Type B pancreatic cell (in vitro differentiated cells): ENCODE data around the gene RAB28. TPM values are rescaled to one million over a fixed set of nuclear protein-coding genes. Genes with fewer than 3 reads are reported as not detected.

Experiments
- DNase-seq: peaks from one replicate; pipeline ENCODE4 v3.0.0; 2021; ENCODE audit warnings: mixed read lengths; ENCODE audit not compliant: unreplicated experiment; ENCODE audit errors: extremely low spot score
- H3K27ac Mint-ChIP-seq: 2 replicates; pipeline ENCODE4 v1.8.0; 2021; ENCODE audit warnings: mild to moderate bottlenecking, mixed read lengths
- H3K27me3 Mint-ChIP-seq: 2 replicates; pipeline ENCODE4 v1.8.0; 2021; ENCODE audit warnings: mixed read lengths
- H3K36me3 Mint-ChIP-seq: 2 replicates; pipeline ENCODE4 v1.8.0; 2021; ENCODE audit warnings: mixed read lengths
- H3K4me1 Mint-ChIP-seq: one replicate; pipeline ENCODE4 v1.8.0; 2021; ENCODE audit warnings: mixed read lengths; ENCODE audit not compliant: unreplicated experiment
- H3K4me3 Mint-ChIP-seq: 2 replicates; pipeline ENCODE4 v1.8.0; 2021; ENCODE audit warnings: mild to moderate bottlenecking, mixed read lengths
- H3K9me3 Mint-ChIP-seq: 2 replicates; pipeline ENCODE4 v1.8.0; 2021; ENCODE audit warnings: mixed read lengths
- CTCF ChIP-seq: fragments of 200-600 bp; sonication (generic); conservative IDR thresholded peaks from 2 replicates; pipeline ENCODE4 v1.5.0; 2021; ENCODE audit warnings: antibody characterized with exemption, mild to moderate bottlenecking
- total RNA-seq: library from RNA; stranded (reverse); gene quantifications from 2 replicates; pipeline ENCODE4 v1.2.1, GENCODE V29; 2021; ENCODE audit warnings: low replicate concordance

Gene RAB28
- total RNA-seq, 1 donor from 2014 or later: 20.8 TPM

- H3K27ac Mint-ChIP-seq: no peak overlapping the region
- no peak for TF ChIP-seq CTCF
- H3K27me3 Mint-ChIP-seq: no peaks in the 10 kb centered on the region
- H3K9me3 Mint-ChIP-seq: no peaks in the 10 kb centered on the region
- H3K4me1 Mint-ChIP-seq: no peaks in the 10 kb centered on the region
- no peak for DNase-seq
- H3K36me3 Mint-ChIP-seq: peaks cover 24% of the 10 kb centered on the region
- H3K4me3 Mint-ChIP-seq: no peak overlapping the region
Measured at GRCh38 chr4:13367244-13367643, 116.9 kb downstream of the RAB28 start.

GRCh38 chr4:13365195-13365594, 118.9 kb downstream of the RAB28 start:
- Mint-ChIP-seq H3K9me3 (no peaks in the 10 kb centered on the region), H3K36me3 (peaks cover 24% of the 10 kb centered on the region), H3K4me3 (no peak overlapping the region), H3K4me1 (no peaks in the 10 kb centered on the region), H3K27me3 (no peaks in the 10 kb centered on the region), H3K27ac (no peak overlapping the region)
- DNase-seq: no peak
- no peak for TF ChIP-seq CTCF

DNA sequence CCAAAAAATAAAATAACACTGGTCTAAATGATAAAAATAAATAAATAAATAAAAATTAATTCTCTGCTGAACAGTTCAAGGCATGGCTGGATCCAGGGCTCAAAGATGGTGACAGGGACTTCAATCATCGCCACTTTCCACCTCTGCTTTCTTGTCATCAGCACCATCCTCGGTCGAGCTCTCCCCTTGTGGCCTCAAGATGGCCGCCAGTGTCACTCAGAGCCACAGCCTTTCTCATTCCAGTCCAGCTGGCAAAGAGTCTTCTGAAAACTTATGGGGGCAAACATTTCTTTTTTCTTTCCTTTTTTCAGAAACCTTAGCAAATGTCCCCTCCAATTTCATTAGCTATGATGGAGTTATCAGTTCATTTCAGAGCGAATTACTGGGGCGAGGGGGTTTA, 119.5 kb downstream of the RAB28 start:
- no peak for TF ChIP-seq CTCF

DNA sequence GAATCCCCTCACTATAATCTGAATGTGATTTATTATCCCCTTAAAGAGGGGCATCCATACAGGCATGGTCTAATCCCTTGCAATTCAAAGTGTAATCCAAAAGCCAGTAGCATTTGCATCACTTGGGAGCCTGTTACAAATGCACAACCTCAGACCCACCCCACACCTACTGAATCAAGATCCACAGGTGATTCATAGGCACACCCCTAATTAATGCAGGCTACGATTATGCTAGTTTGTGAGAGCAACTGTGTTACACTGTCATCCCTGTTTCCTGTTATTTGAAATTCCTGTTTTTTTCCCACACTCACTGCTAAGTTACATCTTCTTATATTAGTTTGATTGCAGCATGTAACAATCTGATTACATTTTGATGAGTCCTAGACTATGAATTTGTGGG, 120.0 kb downstream of the RAB28 start:
- no peak for DNase-seq
- peaks cover 25% of the 10 kb centered on the region for H3K36me3 Mint-ChIP-seq

More for the DNA sequence above, 119.5 kb downstream of the RAB28 start:
- DNase-seq: no peak
- Mint-ChIP-seq H3K4me1 (no peaks in the 10 kb centered on the region), H3K4me3 (no peak overlapping the region), H3K36me3 (peaks cover 24% of the 10 kb centered on the region), H3K27me3 (no peaks in the 10 kb centered on the region), H3K27ac (no peak overlapping the region), H3K9me3 (no peaks in the 10 kb centered on the region)

GRCh38 chr4:13359809-13360208, 124.3 kb downstream of the RAB28 start:
- Mint-ChIP-seq H3K4me3 (no peak overlapping the region), H3K27ac (no peak overlapping the region), H3K9me3 (no peaks in the 10 kb centered on the region), H3K27me3 (no peaks in the 10 kb centered on the region), H3K4me1 (no peaks in the 10 kb centered on the region), H3K36me3 (peaks cover 13% of the 10 kb centered on the region)
- no peak for TF ChIP-seq CTCF
- no peak for DNase-seq

More for the DNA sequence above, 120.0 kb downstream of the RAB28 start:
- H3K4me3 Mint-ChIP-seq: no peak overlapping the region
- H3K27ac Mint-ChIP-seq: no peak overlapping the region
- no peaks in the 10 kb centered on the region for H3K4me1 Mint-ChIP-seq
- no peaks in the 10 kb centered on the region for H3K27me3 Mint-ChIP-seq
- no peaks in the 10 kb centered on the region for H3K9me3 Mint-ChIP-seq
- no peak for TF ChIP-seq CTCF
